Measurements from ENCODE around the gene GSTM5.
"Not testable (repeated sequence)": the region's sequence is repeated elsewhere in the genome, so short reads cannot be mapped to it uniquely, and the experiment has no call there.

DNA sequence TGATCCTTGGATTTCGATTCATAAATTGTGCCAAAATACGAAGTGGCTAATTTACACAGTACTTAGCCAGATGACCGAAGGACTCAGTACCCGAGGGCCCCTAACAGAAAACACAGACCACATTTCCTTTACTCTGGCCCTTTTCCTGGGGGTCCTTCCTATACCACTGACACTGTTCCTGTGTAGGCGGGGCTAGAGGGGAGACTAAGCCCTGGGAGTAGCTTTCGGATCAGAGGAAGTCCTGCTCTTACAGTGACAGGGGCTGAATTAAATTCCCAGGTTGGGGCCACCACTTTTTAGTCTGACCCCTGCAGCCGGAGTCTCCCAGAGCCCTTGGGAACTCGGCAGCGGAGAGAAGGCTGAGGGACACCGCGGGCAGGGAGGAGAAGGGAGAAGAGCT, 24.9 kb upstream of the GSTM5 start:
- TF ChIP-seq, protein P1, sequence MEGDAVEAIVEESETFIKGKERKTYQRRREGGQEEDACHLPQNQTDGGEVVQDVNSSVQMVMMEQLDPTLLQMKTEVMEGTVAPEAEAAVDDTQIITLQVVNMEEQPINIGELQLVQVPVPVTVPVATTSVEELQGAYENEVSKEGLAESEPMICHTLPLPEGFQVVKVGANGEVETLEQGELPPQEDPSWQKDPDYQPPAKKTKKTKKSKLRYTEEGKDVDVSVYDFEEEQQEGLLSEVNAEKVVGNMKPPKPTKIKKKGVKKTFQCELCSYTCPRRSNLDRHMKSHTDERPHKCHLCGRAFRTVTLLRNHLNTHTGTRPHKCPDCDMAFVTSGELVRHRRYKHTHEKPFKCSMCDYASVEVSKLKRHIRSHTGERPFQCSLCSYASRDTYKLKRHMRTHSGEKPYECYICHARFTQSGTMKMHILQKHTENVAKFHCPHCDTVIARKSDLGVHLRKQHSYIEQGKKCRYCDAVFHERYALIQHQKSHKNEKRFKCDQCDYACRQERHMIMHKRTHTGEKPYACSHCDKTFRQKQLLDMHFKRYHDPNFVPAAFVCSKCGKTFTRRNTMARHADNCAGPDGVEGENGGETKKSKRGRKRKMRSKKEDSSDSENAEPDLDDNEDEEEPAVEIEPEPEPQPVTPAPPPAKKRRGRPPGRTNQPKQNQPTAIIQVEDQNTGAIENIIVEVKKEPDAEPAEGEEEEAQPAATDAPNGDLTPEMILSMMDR (IDR thresholded peaks at IDR 0.05): not testable (repeated sequence)
- TF ChIP-seq POLR2A (IDR thresholded peaks at IDR 0.05): not testable (repeated sequence)

Measured in testis (tissue), 2 donors.